ENCODE measurements around the gene KIR2DL3.

The KIR2DL3 gene

DNA sequence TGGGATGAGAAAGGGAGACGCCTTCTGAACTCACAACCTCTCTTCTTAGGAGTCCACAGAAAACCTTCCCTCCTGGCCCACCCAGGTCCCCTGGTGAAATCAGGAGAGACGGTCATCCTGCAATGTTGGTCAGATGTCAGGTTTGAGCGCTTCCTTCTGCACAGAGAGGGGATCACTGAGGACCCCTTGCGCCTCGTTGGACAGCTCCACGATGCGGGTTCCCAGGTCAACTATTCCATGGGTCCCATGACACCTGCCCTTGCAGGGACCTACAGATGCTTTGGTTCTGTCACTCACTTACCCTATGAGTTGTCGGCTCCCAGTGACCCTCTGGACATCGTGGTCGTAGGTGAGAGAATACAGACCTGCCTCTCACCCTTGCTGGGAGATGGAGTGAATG lies 10.8 kb upstream of the KIR2DL3 start:
- H3K36me3 ChIP-seq (ENCODE audit: low read depth), result no peaks in the 10 kb centered on the region
- no peak overlapping the region for H3K27ac ChIP-seq (ENCODE audit: poor library complexity, severe bottlenecking)
- H3K4me3 ChIP-seq (ENCODE audit: severe bottlenecking), result no peak overlapping the region
- DNase-seq (ENCODE audit: low spot score) (no peak), ATAC-seq (ENCODE audit: low read depth) (no peak)
- TF ChIP-seq, protein P1, sequence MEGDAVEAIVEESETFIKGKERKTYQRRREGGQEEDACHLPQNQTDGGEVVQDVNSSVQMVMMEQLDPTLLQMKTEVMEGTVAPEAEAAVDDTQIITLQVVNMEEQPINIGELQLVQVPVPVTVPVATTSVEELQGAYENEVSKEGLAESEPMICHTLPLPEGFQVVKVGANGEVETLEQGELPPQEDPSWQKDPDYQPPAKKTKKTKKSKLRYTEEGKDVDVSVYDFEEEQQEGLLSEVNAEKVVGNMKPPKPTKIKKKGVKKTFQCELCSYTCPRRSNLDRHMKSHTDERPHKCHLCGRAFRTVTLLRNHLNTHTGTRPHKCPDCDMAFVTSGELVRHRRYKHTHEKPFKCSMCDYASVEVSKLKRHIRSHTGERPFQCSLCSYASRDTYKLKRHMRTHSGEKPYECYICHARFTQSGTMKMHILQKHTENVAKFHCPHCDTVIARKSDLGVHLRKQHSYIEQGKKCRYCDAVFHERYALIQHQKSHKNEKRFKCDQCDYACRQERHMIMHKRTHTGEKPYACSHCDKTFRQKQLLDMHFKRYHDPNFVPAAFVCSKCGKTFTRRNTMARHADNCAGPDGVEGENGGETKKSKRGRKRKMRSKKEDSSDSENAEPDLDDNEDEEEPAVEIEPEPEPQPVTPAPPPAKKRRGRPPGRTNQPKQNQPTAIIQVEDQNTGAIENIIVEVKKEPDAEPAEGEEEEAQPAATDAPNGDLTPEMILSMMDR (IDR thresholded peaks at IDR 0.05; ENCODE audit: poor library complexity, severe bottlenecking), result no peak
- H3K4me1 ChIP-seq (ENCODE audit: insufficient read depth, poor library complexity, severe bottlenecking), result no peaks in the 10 kb centered on the region
- H3K27me3 ChIP-seq (ENCODE audit: insufficient read depth, poor library complexity, severe bottlenecking), result no peaks in the 10 kb centered on the region
- H3K9me3 ChIP-seq (ENCODE audit: severe bottlenecking), result no peaks in the 10 kb centered on the region

DNA sequence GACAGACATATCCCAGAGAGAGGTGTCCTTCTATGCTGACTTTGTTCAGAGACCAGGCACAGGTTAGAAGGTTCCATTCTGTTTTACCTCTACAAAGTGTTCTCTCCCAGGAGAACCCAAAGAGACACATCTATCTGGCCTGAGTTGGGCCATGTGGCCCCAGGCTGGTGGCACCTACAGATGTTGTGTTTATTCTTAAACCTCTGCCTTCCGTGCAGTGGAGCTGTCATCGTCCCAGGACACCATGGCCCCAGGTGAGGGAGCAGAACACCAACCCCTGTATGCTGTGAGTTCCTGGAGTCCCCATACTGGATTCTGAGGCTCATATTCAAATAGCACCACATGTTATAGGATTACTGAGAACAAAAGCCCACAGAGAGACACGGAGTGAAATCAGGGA lies 10.1 kb upstream of the KIR2DL3 start:
- Histone ChIP-seq H3K27me3 (ENCODE audit: insufficient read depth, poor library complexity, severe bottlenecking) (no peaks in the 10 kb centered on the region), H3K4me3 (ENCODE audit: severe bottlenecking) (no peak overlapping the region), H3K36me3 (ENCODE audit: low read depth) (no peaks in the 10 kb centered on the region), H3K4me1 (ENCODE audit: insufficient read depth, poor library complexity, severe bottlenecking) (no peaks in the 10 kb centered on the region), H3K9me3 (ENCODE audit: severe bottlenecking) (no peaks in the 10 kb centered on the region), H3K27ac (ENCODE audit: poor library complexity, severe bottlenecking) (no peak overlapping the region)
- ATAC-seq (ENCODE audit: low read depth) (no peak), DNase-seq (ENCODE audit: low spot score) (no peak)
- TF ChIP-seq, protein P1 (IDR thresholded peaks at IDR 0.05; ENCODE audit: poor library complexity, severe bottlenecking), result no peak

DNA sequence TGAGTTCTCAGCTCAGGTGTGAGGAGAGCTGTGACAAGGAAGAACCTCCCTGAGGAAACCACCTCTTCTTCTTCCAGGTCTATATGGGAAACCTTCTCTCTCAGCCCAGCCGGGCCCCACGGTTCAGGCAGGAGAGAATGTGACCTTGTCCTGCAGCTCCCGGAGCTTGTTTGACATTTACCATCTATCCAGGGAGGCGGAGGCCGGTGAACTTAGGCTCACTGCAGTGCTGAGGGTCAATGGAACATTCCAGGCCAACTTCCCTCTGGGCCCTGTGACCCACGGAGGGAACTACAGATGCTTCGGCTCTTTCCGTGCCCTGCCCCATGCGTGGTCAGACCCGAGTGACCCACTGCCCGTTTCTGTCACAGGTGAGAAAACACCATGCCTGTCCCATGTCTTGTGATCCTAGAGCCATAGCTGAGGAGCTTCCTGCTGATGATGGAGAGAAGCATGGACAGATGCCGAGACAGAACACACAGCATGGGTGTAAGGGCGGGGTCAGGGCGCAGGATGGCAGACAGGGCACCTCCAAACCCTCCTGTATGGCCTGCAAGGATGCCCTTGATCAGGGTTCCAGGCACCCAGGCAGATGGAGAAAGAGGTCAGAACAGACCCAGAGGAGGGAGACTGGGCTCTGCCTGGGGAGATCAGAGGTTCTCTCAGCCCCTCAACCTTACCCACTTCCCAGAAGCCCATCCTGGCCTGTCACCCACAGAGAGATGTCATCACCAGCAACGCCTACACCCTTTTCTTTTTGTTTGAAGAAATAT lies 8.7 kb upstream of the KIR2DL3 start:
- Histone ChIP-seq H3K9me3 (ENCODE audit: severe bottlenecking) (no peaks in the 10 kb centered on the region), H3K27ac (ENCODE audit: poor library complexity, severe bottlenecking) (no peak overlapping the region), H3K4me3 (ENCODE audit: severe bottlenecking) (no peak overlapping the region), H3K4me1 (ENCODE audit: insufficient read depth, poor library complexity, severe bottlenecking) (no peaks in the 10 kb centered on the region), H3K27me3 (ENCODE audit: insufficient read depth, poor library complexity, severe bottlenecking) (no peaks in the 10 kb centered on the region), H3K36me3 (ENCODE audit: low read depth) (no peaks in the 10 kb centered on the region)
- no peak for ATAC-seq (ENCODE audit: low read depth)
- TF ChIP-seq, protein P1 (IDR thresholded peaks at IDR 0.05; ENCODE audit: poor library complexity, severe bottlenecking), result no peak
- DNase-seq (ENCODE audit: low spot score), result no peak

DNA sequence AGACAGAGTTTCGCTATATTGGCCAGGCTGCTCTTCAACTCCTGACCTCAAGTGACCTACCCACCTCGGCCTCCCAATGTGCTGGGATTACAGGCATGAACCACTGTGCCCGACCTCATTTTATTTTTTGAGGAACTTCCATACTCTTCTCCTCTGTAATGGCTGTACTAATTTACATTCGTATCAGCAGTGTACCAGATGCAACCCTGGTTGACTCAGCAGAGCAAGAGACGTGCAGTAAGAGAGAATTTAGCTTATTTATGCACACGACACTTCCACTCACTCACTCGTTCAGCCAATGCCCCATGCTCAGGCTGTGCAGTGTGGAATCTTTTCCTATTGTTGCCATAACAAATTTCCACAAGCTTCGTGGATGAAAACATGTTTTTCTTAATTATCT lies 7.1 kb upstream of the KIR2DL3 start:
- H3K27me3 ChIP-seq (ENCODE audit: insufficient read depth, poor library complexity, severe bottlenecking), result no peaks in the 10 kb centered on the region
- H3K36me3 ChIP-seq (ENCODE audit: low read depth), result no peaks in the 10 kb centered on the region
- H3K27ac ChIP-seq (ENCODE audit: poor library complexity, severe bottlenecking), result no peak overlapping the region
- TF ChIP-seq, protein P1 (IDR thresholded peaks at IDR 0.05; ENCODE audit: poor library complexity, severe bottlenecking), result no peak
- H3K4me1 ChIP-seq (ENCODE audit: insufficient read depth, poor library complexity, severe bottlenecking), result no peaks in the 10 kb centered on the region
- no peaks in the 10 kb centered on the region for H3K9me3 ChIP-seq (ENCODE audit: severe bottlenecking)
- ATAC-seq (ENCODE audit: low read depth) (no peak), DNase-seq (ENCODE audit: low spot score) (no peak)
- H3K4me3 ChIP-seq (ENCODE audit: severe bottlenecking), result no peak overlapping the region

DNA sequence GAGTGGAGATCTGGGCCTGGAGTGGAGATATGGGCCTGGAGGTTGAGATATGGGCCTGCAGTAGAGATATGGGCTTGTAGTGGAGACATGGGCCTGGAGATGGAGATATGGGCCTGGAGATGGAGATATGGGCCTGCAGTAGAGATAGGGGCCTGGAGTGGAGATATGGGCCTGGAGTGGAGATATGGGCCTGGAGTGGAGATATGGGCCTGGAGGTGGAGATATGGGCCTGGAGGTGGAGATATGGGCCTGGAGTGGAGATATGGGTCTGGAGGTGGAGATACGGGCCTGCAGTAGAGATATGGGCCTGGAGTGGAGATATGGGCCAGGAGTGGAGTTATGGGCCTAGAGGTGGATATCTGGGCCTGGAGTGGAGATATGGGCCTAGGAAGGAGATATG lies 402 bp downstream of the KIR2DL3 start:
- ATAC-seq (ENCODE audit: low read depth) (no peak), DNase-seq (ENCODE audit: low spot score) (no peak)
- Histone ChIP-seq H3K4me3 (ENCODE audit: severe bottlenecking) (no peak overlapping the region), H3K4me1 (ENCODE audit: insufficient read depth, poor library complexity, severe bottlenecking) (no peaks in the 10 kb centered on the region), H3K27ac (ENCODE audit: poor library complexity, severe bottlenecking) (no peak overlapping the region), H3K27me3 (ENCODE audit: insufficient read depth, poor library complexity, severe bottlenecking) (no peaks in the 10 kb centered on the region), H3K36me3 (ENCODE audit: low read depth) (no peaks in the 10 kb centered on the region), H3K9me3 (ENCODE audit: severe bottlenecking) (no peaks in the 10 kb centered on the region)
- TF ChIP-seq, protein P1 (IDR thresholded peaks at IDR 0.05; ENCODE audit: poor library complexity, severe bottlenecking), result no peak

Measured in RWPE2 (cell line).